Prostate gland (tissue), 2 donors: Measurements from ENCODE around the gene R3HDML. TPM values are rescaled to one million over a fixed set of nuclear protein-coding genes. Genes with fewer than 3 reads are reported as not detected.

Experiments
- DNase-seq: peaks from one replicate; pipeline ENCODE4 v3.0.0-alpha.2; 2019; ENCODE audit warnings: low spot score
- H3K27ac ChIP-seq, 2 donors: fragments of 200-600 bp; sonication (generic); 2 replicates each; pipeline ENCODE4 v1.5.1; 2017 to 2019
- H3K27me3 ChIP-seq: fragments of 200-600 bp; sonication (generic); replicated peaks from 2 replicates; pipeline ENCODE4 v1.5.1; 2019; ENCODE audit not compliant: insufficient read depth
- H3K36me3 ChIP-seq, 2 donors: fragments of 200-600 bp; sonication (generic); 1 replicate in 1 of 2; 2 replicates in 1 of 2; pipeline versions ENCODE4 v1.5.1 to v1.8.1; 2017 to 2019
- H3K4me1 ChIP-seq: fragments of 200-600 bp; sonication (generic); replicated peaks from 2 replicates; pipeline ENCODE4 v1.5.1; 2019
- H3K4me3 ChIP-seq, 2 donors: fragments of 200-600 bp; sonication (generic); 2 replicates each; pipeline ENCODE4 v1.5.1; 2017 to 2019
- H3K9me3 ChIP-seq: fragments of 200-600 bp; sonication (generic); 2 replicates; pipeline ENCODE4 v1.5.1; 2017
- CTCF ChIP-seq, 4 experiments: fragments of 200-600 bp in 2 of 4; fragments of 450-650 bp in 2 of 4; sonication (generic) in 2 of 4; IDR thresholded peaks; 1 replicate in 3 of 4; 2 replicates in 1 of 4; pipeline ENCODE4 v1.5.1; 2016 to 2019; ENCODE audit warnings: antibody characterized with exemption in 4 of 4, mild to moderate bottlenecking in 2 of 4, moderate library complexity in 2 of 4
- POLR2A ChIP-seq: fragments of 450-650 bp; IDR thresholded peaks from one replicate; pipeline ENCODE4 v1.6.1; 2016; ENCODE audit warnings: antibody characterized with exemption, mild to moderate bottlenecking
- POLR2AphosphoS5 ChIP-seq: sonication (generic); formaldehyde crosslinking; IDR thresholded peaks from one replicate; pipeline ENCODE4 v1.6.1; 2017; ENCODE audit warnings: antibody characterized with exemption
- WGBS: methylation state at CpG from one replicate; pipeline ENCODE4 v1.1.5; 2018; 5-methylcytosine and 5-hydroxymethylcytosine counted together
- intact Hi-C: fragments of 100-400 bp; cut with DNase I; formaldehyde crosslinking; loops from one replicate; pipeline ENCODE4 v1.14.2; 2022
- small RNA-seq, 2 donors: library from RNA; depleted of rRNA; stranded (forward); fragments of <200 nt; gene quantifications; one replicate each; pipeline ENCODE3, GENCODE V24; 2016
- total RNA-seq, 2 donors: library from RNA; depleted of rRNA; stranded (reverse); fragments of >200 nt; gene quantifications; one replicate each; pipeline ENCODE4 v1.1.0, GENCODE V29; 2016

R3HDML gene
- total RNA-seq, 2 donors from 2014 or later: 0.91 TPM; not detected in 1

GRCh38 chr20:44400671-44400969, 63.8 kb downstream of the R3HDML start:
- Histone ChIP-seq H3K4me3 (no peak overlapping the region), H3K9me3 (no peaks in the 10 kb centered on the region), H3K4me1 (no peaks in the 10 kb centered on the region), H3K27ac (no peak overlapping the region), H3K36me3 (no peaks in the 10 kb centered on the region), H3K27me3 (peaks cover 2% of the 10 kb centered on the region)
- intact Hi-C loops: no loop called here
- no peak for DNase-seq
- WGBS: 87% methylated on average over 5 of the region's 5 CpGs
- TF ChIP-seq CTCF (IDR thresholded peaks at IDR 0.05) (no peak), POLR2A (no peak), POLR2AphosphoS5 (no peak)

Small RNAs within 50 kb of the gene (small RNA-seq; reads per million reads assigned to genes)
- 0 reads per million in 2 donors for gene RF00019

Other genes with a start within 250 kb of the R3HDML start
- gene JPH2, start 149.9 kb upstream of the R3HDML start, total RNA-seq: 10 to 100 TPM; 29.1 to 31.1 TPM
- gene OSER1, start 126.3 kb upstream of the R3HDML start, total RNA-seq: 10 to 100 TPM; 31.6 to 42.7 TPM
- gene GDAP1L1, start 89.7 kb upstream of the R3HDML start, total RNA-seq: 1 to 10 TPM in 1 of 2 donors, not detected in 1; 1.5 TPM
- 10 to 100 TPM; 11.6 to 24.2 TPM for gene FITM2, start 25.8 kb upstream of the R3HDML start, total RNA-seq
- not detected for gene HNF4A, start 18.7 kb downstream of the R3HDML start, total RNA-seq
- gene TTPAL, start 138.8 kb downstream of the R3HDML start, total RNA-seq: 10 to 100 TPM; 11.8 to 14.8 TPM
- gene SERINC3, start 185.0 kb downstream of the R3HDML start, total RNA-seq: 100 to 1,000 TPM in 1 of 2 donors, 10 to 100 TPM in 1; 89.1 to 141 TPM
- 10 to 100 TPM; 60.9 to 81.1 TPM for gene PKIG, start 245.5 kb downstream of the R3HDML start, total RNA-seq